ENCODE data around the gene MAP2K6.

GRCh38 chr17:69552986-69553667 lies 138.6 kb downstream of the MAP2K6 start:
- TF ChIP-seq, protein P1, sequence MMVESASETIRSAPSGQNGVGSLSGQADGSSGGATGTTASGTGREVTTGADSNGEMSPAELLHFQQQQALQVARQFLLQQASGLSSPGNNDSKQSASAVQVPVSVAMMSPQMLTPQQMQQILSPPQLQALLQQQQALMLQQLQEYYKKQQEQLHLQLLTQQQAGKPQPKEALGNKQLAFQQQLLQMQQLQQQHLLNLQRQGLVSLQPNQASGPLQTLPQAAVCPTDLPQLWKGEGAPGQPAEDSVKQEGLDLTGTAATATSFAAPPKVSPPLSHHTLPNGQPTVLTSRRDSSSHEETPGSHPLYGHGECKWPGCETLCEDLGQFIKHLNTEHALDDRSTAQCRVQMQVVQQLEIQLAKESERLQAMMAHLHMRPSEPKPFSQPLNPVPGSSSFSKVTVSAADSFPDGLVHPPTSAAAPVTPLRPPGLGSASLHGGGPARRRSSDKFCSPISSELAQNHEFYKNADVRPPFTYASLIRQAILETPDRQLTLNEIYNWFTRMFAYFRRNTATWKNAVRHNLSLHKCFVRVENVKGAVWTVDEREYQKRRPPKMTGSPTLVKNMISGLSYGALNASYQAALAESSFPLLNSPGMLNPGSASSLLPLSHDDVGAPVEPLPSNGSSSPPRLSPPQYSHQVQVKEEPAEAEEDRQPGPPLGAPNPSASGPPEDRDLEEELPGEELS (CRISPR knock-in tag; IDR thresholded peaks at IDR 0.05): no peak
- no peak for TF ChIP-seq CTCF (IDR thresholded peaks at IDR 0.05)
- no peak for TF ChIP-seq NFATC4 (CRISPR knock-in tag; IDR thresholded peaks at IDR 0.05)
- TF ChIP-seq ESRRA (CRISPR knock-in tag; IDR thresholded peaks at IDR 0.05; ENCODE audit: borderline replicate concordance): no peak
- no peak for TF ChIP-seq NR3C1 (CRISPR knock-in tag; conservative IDR thresholded peaks at IDR 0.05; ENCODE audit: low read depth)
- no peak for TF ChIP-seq CBFB (CRISPR knock-in tag; IDR thresholded peaks at IDR 0.05; ENCODE audit: low read depth)
- TF ChIP-seq TEAD4 (CRISPR knock-in tag; IDR thresholded peaks at IDR 0.05): no peak
- TF ChIP-seq USF1 (CRISPR knock-in tag; IDR thresholded peaks at IDR 0.05): no peak
- no peak for TF ChIP-seq TEAD1 (CRISPR knock-in tag; IDR thresholded peaks at IDR 0.05)
- TF ChIP-seq SP1 (CRISPR knock-in tag; conservative IDR thresholded peaks at IDR 0.05): no peak
- no peak for TF ChIP-seq MAX (CRISPR knock-in tag; IDR thresholded peaks at IDR 0.05)
- no peak for TF ChIP-seq NR1H2 (CRISPR knock-in tag; IDR thresholded peaks at IDR 0.05)
